ENCODE measurements around the gene SCNN1B.

Gene SCNN1B

GRCh38 chr16:23320693-23321092 is 18.6 kb downstream of the SCNN1B start:
- Histone ChIP-seq H3K4me1 (ENCODE audit: control insufficient read depth, insufficient read depth, low read length) (peaks cover 3% of the 10 kb centered on the region), H3K27me3 (ENCODE audit: control insufficient read depth in 1 of 2, insufficient read depth in 2 of 2, low read length in 2 of 2) (peaks cover 0 to 2% of the 10 kb centered on the region in 2 donors), H3K9me3 (ENCODE audit: control insufficient read depth in 2 of 2, low read length in 2 of 2) (peaks cover 0 to 3% of the 10 kb centered on the region in 2 donors), H3K9ac (ENCODE audit: low read length in 2 of 2) (no peak overlapping the region), H3K36me3 (ENCODE audit: control insufficient read depth in 2 of 2, insufficient read depth in 2 of 2, low read length in 2 of 2) (no peaks in the 10 kb centered on the region), H3K4me3 (ENCODE audit: low read length in 2 of 2) (no peak overlapping the region), H3K27ac (ENCODE audit: low read length) (no peak overlapping the region)

- Histone ChIP-seq H3K36me3 (ENCODE audit: control insufficient read depth in 2 of 2, insufficient read depth in 2 of 2, low read length in 2 of 2) (no peaks in the 10 kb centered on the region), H3K9me3 (ENCODE audit: control insufficient read depth in 2 of 2, low read length in 2 of 2) (no peaks in the 10 kb centered on the region), H3K27me3 (ENCODE audit: control insufficient read depth in 1 of 2, insufficient read depth in 2 of 2, low read length in 2 of 2) (peaks cover 0 to 2% of the 10 kb centered on the region in 2 donors), H3K4me3 (ENCODE audit: low read length in 2 of 2) (no peak overlapping the region), H3K9ac (ENCODE audit: low read length in 2 of 2) (no peak overlapping the region), H3K27ac (ENCODE audit: low read length) (no peak overlapping the region), H3K4me1 (ENCODE audit: control insufficient read depth, insufficient read depth, low read length) (peaks cover 3% of the 10 kb centered on the region)
These were observed 19.2 kb downstream of the SCNN1B start for GRCh38 chr16:23321206-23321875.

- Histone ChIP-seq H3K36me3 (ENCODE audit: control insufficient read depth in 2 of 2, insufficient read depth in 2 of 2, low read length in 2 of 2) (no peaks in the 10 kb centered on the region), H3K4me3 (ENCODE audit: low read length in 2 of 2) (no peak overlapping the region), H3K9me3 (ENCODE audit: control insufficient read depth in 2 of 2, low read length in 2 of 2) (no peaks in the 10 kb centered on the region), H3K9ac (ENCODE audit: low read length in 2 of 2) (no peak overlapping the region), H3K27ac (ENCODE audit: low read length) (no peak overlapping the region), H3K27me3 (ENCODE audit: control insufficient read depth in 1 of 2, insufficient read depth in 2 of 2, low read length in 2 of 2) (peaks cover 0 to 4% of the 10 kb centered on the region in 2 donors), H3K4me1 (ENCODE audit: control insufficient read depth, insufficient read depth, low read length) (peaks cover 3% of the 10 kb centered on the region)
These were observed 21.3 kb downstream of the SCNN1B start for GRCh38 chr16:23323224-23324030.

- H3K27ac ChIP-seq (ENCODE audit: low read length), result no peak overlapping the region
- H3K9me3 ChIP-seq (ENCODE audit: control insufficient read depth in 2 of 2, low read length in 2 of 2), result no peaks in the 10 kb centered on the region
- peaks cover 3% of the 10 kb centered on the region for H3K4me1 ChIP-seq (ENCODE audit: control insufficient read depth, insufficient read depth, low read length)
- H3K27me3 ChIP-seq (ENCODE audit: control insufficient read depth in 1 of 2, insufficient read depth in 2 of 2, low read length in 2 of 2), result peaks cover 0 to 4% of the 10 kb centered on the region in 2 donors
- H3K36me3 ChIP-seq (ENCODE audit: control insufficient read depth in 2 of 2, insufficient read depth in 2 of 2, low read length in 2 of 2), result no peaks in the 10 kb centered on the region
- no peak overlapping the region for H3K9ac ChIP-seq (ENCODE audit: low read length in 2 of 2)
- H3K4me3 ChIP-seq (ENCODE audit: low read length in 2 of 2), result no peak overlapping the region
These were observed 22.6 kb downstream of the SCNN1B start for GRCh38 chr16:23324727-23325126.

GRCh38 chr16:23327836-23328235 is 25.7 kb downstream of the SCNN1B start:
- Histone ChIP-seq H3K27ac (ENCODE audit: low read length) (no peak overlapping the region), H3K9me3 (ENCODE audit: control insufficient read depth in 2 of 2, low read length in 2 of 2) (no peaks in the 10 kb centered on the region), H3K36me3 (ENCODE audit: control insufficient read depth in 2 of 2, insufficient read depth in 2 of 2, low read length in 2 of 2) (no peaks in the 10 kb centered on the region), H3K4me3 (ENCODE audit: low read length in 2 of 2) (no peak overlapping the region), H3K4me1 (ENCODE audit: control insufficient read depth, insufficient read depth, low read length) (peaks cover 3% of the 10 kb centered on the region), H3K27me3 (ENCODE audit: control insufficient read depth in 1 of 2, insufficient read depth in 2 of 2, low read length in 2 of 2) (peaks cover 0 to 2% of the 10 kb centered on the region in 2 donors), H3K9ac (ENCODE audit: low read length in 2 of 2) (no peak overlapping the region)

- no peak overlapping the region for H3K9ac ChIP-seq (ENCODE audit: low read length in 2 of 2)
- no peak overlapping the region for H3K27ac ChIP-seq (ENCODE audit: low read length)
- H3K36me3 ChIP-seq (ENCODE audit: control insufficient read depth in 2 of 2, insufficient read depth in 2 of 2, low read length in 2 of 2), result no peaks in the 10 kb centered on the region
- H3K27me3 ChIP-seq (ENCODE audit: control insufficient read depth in 1 of 2, insufficient read depth in 2 of 2, low read length in 2 of 2), result peaks cover 0 to 2% of the 10 kb centered on the region in 2 donors
- H3K4me3 ChIP-seq (ENCODE audit: low read length in 2 of 2), result no peak overlapping the region
- no peaks in the 10 kb centered on the region for H3K9me3 ChIP-seq (ENCODE audit: control insufficient read depth in 2 of 2, low read length in 2 of 2)
- no peaks in the 10 kb centered on the region for H3K4me1 ChIP-seq (ENCODE audit: control insufficient read depth, insufficient read depth, low read length)
These were observed 28.1 kb downstream of the SCNN1B start for GRCh38 chr16:23330161-23330560.

- H3K9ac ChIP-seq (ENCODE audit: low read length in 2 of 2), result no peak overlapping the region
- no peaks in the 10 kb centered on the region for H3K36me3 ChIP-seq (ENCODE audit: control insufficient read depth in 2 of 2, insufficient read depth in 2 of 2, low read length in 2 of 2)
- H3K27me3 ChIP-seq (ENCODE audit: control insufficient read depth in 1 of 2, insufficient read depth in 2 of 2, low read length in 2 of 2), result peaks cover 0 to 2% of the 10 kb centered on the region in 2 donors
- H3K27ac ChIP-seq (ENCODE audit: low read length), result no peak overlapping the region
- H3K4me1 ChIP-seq (ENCODE audit: control insufficient read depth, insufficient read depth, low read length), result no peaks in the 10 kb centered on the region
- H3K4me3 ChIP-seq (ENCODE audit: low read length in 2 of 2), result no peak overlapping the region
- H3K9me3 ChIP-seq (ENCODE audit: control insufficient read depth in 2 of 2, low read length in 2 of 2), result no peaks in the 10 kb centered on the region
These were observed 28.6 kb downstream of the SCNN1B start for GRCh38 chr16:23330583-23331249.

GRCh38 chr16:23333034-23333579 is 31.0 kb downstream of the SCNN1B start:
- no peak overlapping the region for H3K4me3 ChIP-seq (ENCODE audit: low read length in 2 of 2)
- H3K9ac ChIP-seq (ENCODE audit: low read length in 2 of 2), result no peak overlapping the region
- peaks cover 0 to 2% of the 10 kb centered on the region in 2 donors for H3K27me3 ChIP-seq (ENCODE audit: control insufficient read depth in 1 of 2, insufficient read depth in 2 of 2, low read length in 2 of 2)
- no peaks in the 10 kb centered on the region for H3K36me3 ChIP-seq (ENCODE audit: control insufficient read depth in 2 of 2, insufficient read depth in 2 of 2, low read length in 2 of 2)
- peaks cover 0 to 1% of the 10 kb centered on the region in 2 donors for H3K9me3 ChIP-seq (ENCODE audit: control insufficient read depth in 2 of 2, low read length in 2 of 2)
- no peaks in the 10 kb centered on the region for H3K4me1 ChIP-seq (ENCODE audit: control insufficient read depth, insufficient read depth, low read length)
- H3K27ac ChIP-seq (ENCODE audit: low read length), result no peak overlapping the region

- H3K9me3 ChIP-seq (ENCODE audit: control insufficient read depth in 2 of 2, low read length in 2 of 2), result peaks cover 0 to 2% of the 10 kb centered on the region in 2 donors
- H3K36me3 ChIP-seq (ENCODE audit: control insufficient read depth in 2 of 2, insufficient read depth in 2 of 2, low read length in 2 of 2), result no peaks in the 10 kb centered on the region
- H3K27me3 ChIP-seq (ENCODE audit: control insufficient read depth in 1 of 2, insufficient read depth in 2 of 2, low read length in 2 of 2), result peaks cover 0 to 2% of the 10 kb centered on the region in 2 donors
- H3K27ac ChIP-seq (ENCODE audit: low read length), result no peak overlapping the region
- H3K4me1 ChIP-seq (ENCODE audit: control insufficient read depth, insufficient read depth, low read length), result no peaks in the 10 kb centered on the region
- no peak overlapping the region for H3K9ac ChIP-seq (ENCODE audit: low read length in 2 of 2)
- no peak overlapping the region for H3K4me3 ChIP-seq (ENCODE audit: low read length in 2 of 2)
These were observed 31.8 kb downstream of the SCNN1B start for GRCh38 chr16:23333831-23334456.

- Histone ChIP-seq H3K27ac (ENCODE audit: low read length) (no peak overlapping the region), H3K9me3 (ENCODE audit: control insufficient read depth in 2 of 2, low read length in 2 of 2) (peaks cover 0 to 2% of the 10 kb centered on the region in 2 donors), H3K36me3 (ENCODE audit: control insufficient read depth in 2 of 2, insufficient read depth in 2 of 2, low read length in 2 of 2) (no peaks in the 10 kb centered on the region), H3K27me3 (ENCODE audit: control insufficient read depth in 1 of 2, insufficient read depth in 2 of 2, low read length in 2 of 2) (peaks cover 0 to 2% of the 10 kb centered on the region in 2 donors), H3K4me3 (ENCODE audit: low read length in 2 of 2) (no peak overlapping the region), H3K4me1 (ENCODE audit: control insufficient read depth, insufficient read depth, low read length) (no peaks in the 10 kb centered on the region), H3K9ac (ENCODE audit: low read length in 2 of 2) (no peak overlapping the region)
These were observed 32.4 kb downstream of the SCNN1B start for GRCh38 chr16:23334457-23334853.

Data from stomach smooth muscle (tissue), 2 donors.